ENCODE data around the gene TMEM267. TPM values are rescaled to one million over a fixed set of nuclear protein-coding genes. Genes with fewer than 3 reads are reported as not detected.

The TMEM267 gene
- total RNA-seq, 2 experiments from 2014 or later = 13.9 to 17.8 TPM

GRCh38 chr5:43432486-43433375 lies 50.9 kb downstream of the TMEM267 start:
- no peak overlapping the region for H3K4me2 ChIP-seq (ENCODE audit: low read length)

GRCh38 chr5:43429706-43430105 lies 54.0 kb downstream of the TMEM267 start:
- no peaks in the 10 kb centered on the region for H3K9me3 ChIP-seq (ENCODE audit: low read length)
- no peak overlapping the region for H3K27ac ChIP-seq (ENCODE audit: low read depth, low read length, poor library complexity, severe bottlenecking)
- H3K36me3 ChIP-seq (ENCODE audit: insufficient read depth, low read length) = no peaks in the 10 kb centered on the region
- POLR2A ChIA-PET = interaction anchor here (0.6 kb wide), 1 partner anchor 54 kb away, joined by 3 read pairs; no protein-coding TSS in a partner anchor
- no peak for DNase-seq (ENCODE audit: low spot score)
- no peaks in the 10 kb centered on the region for H3K4me1 ChIP-seq (ENCODE audit: insufficient read depth, low read length, poor library complexity, severe bottlenecking)
- no TSS peak for BruUV-seq (replicated peaks)
- TF ChIP-seq EZH2phosphoT487 (IDR thresholded peaks at IDR 0.05; ENCODE audit: borderline replicate concordance, low read depth, low read length) (no peak), CTCF (conservative IDR thresholded peaks at IDR 0.05; ENCODE audit: low read length) (no peak)
- H3K4me2 ChIP-seq (ENCODE audit: low read length) = no peak overlapping the region
- intact Hi-C loops (cut with micrococcal nuclease; ENCODE audit: unreplicated experiment) = no loop called here
- CTCF ChIA-PET (ENCODE audit: unreplicated experiment) = no interaction called here
- no peaks in the 10 kb centered on the region for H3K79me2 ChIP-seq (ENCODE audit: insufficient read depth, low read depth, low read length)
- no peak overlapping the region for H3K4me3 ChIP-seq (ENCODE audit: low read depth, low read length, poor library complexity, severe bottlenecking)
- H4K20me1 ChIP-seq (ENCODE audit: insufficient read depth, low read length) = no peaks in the 10 kb centered on the region
- H2AFZ ChIP-seq (ENCODE audit: low read length) = no peak overlapping the region
- no peaks in the 10 kb centered on the region for H3K9me2 ChIP-seq (ENCODE audit: insufficient read depth, low read length)

More at GRCh38 chr5:43432486-43433375, 50.9 kb downstream of the TMEM267 start:
- Histone ChIP-seq H3K9me2 (ENCODE audit: insufficient read depth, low read length) (no peaks in the 10 kb centered on the region), H4K20me1 (ENCODE audit: insufficient read depth, low read length) (no peaks in the 10 kb centered on the region), H3K4me3 (ENCODE audit: low read depth, low read length, poor library complexity, severe bottlenecking) (no peak overlapping the region), H3K9me3 (ENCODE audit: low read length) (no peaks in the 10 kb centered on the region), H3K79me2 (ENCODE audit: insufficient read depth, low read depth, low read length) (no peaks in the 10 kb centered on the region), H2AFZ (ENCODE audit: low read length) (no peak overlapping the region), H3K4me1 (ENCODE audit: insufficient read depth, low read length, poor library complexity, severe bottlenecking) (no peaks in the 10 kb centered on the region), H3K27ac (ENCODE audit: low read depth, low read length, poor library complexity, severe bottlenecking) (no peak overlapping the region), H3K36me3 (ENCODE audit: insufficient read depth, low read length) (no peaks in the 10 kb centered on the region)
- ChIA-PET CTCF (ENCODE audit: unreplicated experiment) (no interaction called here), POLR2A (interaction anchor here (1.2 kb wide), 1 partner anchor 23 kb away, joined by 3 read pairs; no protein-coding TSS in a partner anchor)
- TF ChIP-seq EZH2phosphoT487 (IDR thresholded peaks at IDR 0.05; ENCODE audit: borderline replicate concordance, low read depth, low read length) (no peak), CTCF (conservative IDR thresholded peaks at IDR 0.05; ENCODE audit: low read length) (no peak)
- BruUV-seq (replicated peaks) = no TSS peak
- DNase-seq (ENCODE audit: low spot score) = no peak
- intact Hi-C loops (cut with micrococcal nuclease; ENCODE audit: unreplicated experiment) = no loop called here

GRCh38 chr5:43429016-43429415 lies 54.6 kb downstream of the TMEM267 start:
- Histone ChIP-seq H3K4me2 (ENCODE audit: low read length) (no peak overlapping the region), H3K9me3 (ENCODE audit: low read length) (no peaks in the 10 kb centered on the region), H3K27ac (ENCODE audit: low read depth, low read length, poor library complexity, severe bottlenecking) (no peak overlapping the region), H2AFZ (ENCODE audit: low read length) (no peak overlapping the region), H3K4me3 (ENCODE audit: low read depth, low read length, poor library complexity, severe bottlenecking) (no peak overlapping the region), H3K36me3 (ENCODE audit: insufficient read depth, low read length) (no peaks in the 10 kb centered on the region), H3K9me2 (ENCODE audit: insufficient read depth, low read length) (no peaks in the 10 kb centered on the region), H3K4me1 (ENCODE audit: insufficient read depth, low read length, poor library complexity, severe bottlenecking) (no peaks in the 10 kb centered on the region), H3K79me2 (ENCODE audit: insufficient read depth, low read depth, low read length) (no peaks in the 10 kb centered on the region), H4K20me1 (ENCODE audit: insufficient read depth, low read length) (no peaks in the 10 kb centered on the region)
- DNase-seq (ENCODE audit: low spot score) = no peak
- intact Hi-C loops (cut with micrococcal nuclease; ENCODE audit: unreplicated experiment) = no loop called here
- CTCF ChIA-PET (ENCODE audit: unreplicated experiment) = no interaction called here
- TF ChIP-seq EZH2phosphoT487 (IDR thresholded peaks at IDR 0.05; ENCODE audit: borderline replicate concordance, low read depth, low read length) (no peak), CTCF (conservative IDR thresholded peaks at IDR 0.05; ENCODE audit: low read length) (no peak)
- BruUV-seq (replicated peaks) = no TSS peak
- POLR2A ChIA-PET = interaction anchor here (0.6 kb wide), 1 partner anchor 54 kb away, joined by 3 read pairs; no protein-coding TSS in a partner anchor
